Activated CD4-positive, alpha-beta T cell treated with anti-CD3 and anti-CD28 coated beads, Interleukin-2, Interleukin-6, amounts not matched to agents 100 ng/mL and 50 ng/mL, durations not matched to agents 16 hours and 8 hours (primary cell): Measurements from ENCODE around the gene DCUN1D5.

Experiments used
- DNase-seq: peaks from one replicate; pipeline ENCODE4 v3.0.0-alpha.2; 2020

Gene DCUN1D5

GRCh38 chr11:103091801-103092524 lies at the start of gene DCUN1D5:
DCUN1D5 (minus strand) TSS chr11:103092160; CDS start chr11:103091872, 288 bp downstream.
- peak; percentile 97 for DNase-seq

- DNase-seq = peak; percentile 8
Observed at GRCh38 chr11:103125462-103125861, 33.5 kb upstream of the DCUN1D5 start.

DNA sequence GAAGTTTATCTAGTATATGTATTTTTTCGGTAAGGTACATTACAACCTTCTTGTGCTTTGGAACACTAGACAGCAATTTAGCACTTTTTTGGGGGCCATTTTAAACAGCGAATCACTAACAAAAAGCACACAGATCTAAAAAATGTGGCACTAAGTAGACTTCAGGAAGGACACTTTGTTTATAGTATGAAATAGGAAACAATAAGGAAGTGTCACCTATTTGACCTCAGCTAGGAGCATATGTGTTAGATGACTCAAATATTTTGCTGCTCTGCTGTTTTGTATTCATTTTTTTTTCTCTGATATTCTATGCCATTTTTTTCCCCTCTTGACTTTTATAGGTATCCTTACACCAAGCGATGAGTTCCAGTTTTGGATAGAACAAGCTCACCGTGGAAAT lies 22.9 kb upstream of the DCUN1D5 start:
- DNase-seq = no peak

GRCh38 chr11:103112364-103112763 lies 20.4 kb upstream of the DCUN1D5 start:
- DNase-seq = no peak

- no peak for DNase-seq
Observed at GRCh38 chr11:103111400-103111799, 19.4 kb upstream of the DCUN1D5 start.

DNA sequence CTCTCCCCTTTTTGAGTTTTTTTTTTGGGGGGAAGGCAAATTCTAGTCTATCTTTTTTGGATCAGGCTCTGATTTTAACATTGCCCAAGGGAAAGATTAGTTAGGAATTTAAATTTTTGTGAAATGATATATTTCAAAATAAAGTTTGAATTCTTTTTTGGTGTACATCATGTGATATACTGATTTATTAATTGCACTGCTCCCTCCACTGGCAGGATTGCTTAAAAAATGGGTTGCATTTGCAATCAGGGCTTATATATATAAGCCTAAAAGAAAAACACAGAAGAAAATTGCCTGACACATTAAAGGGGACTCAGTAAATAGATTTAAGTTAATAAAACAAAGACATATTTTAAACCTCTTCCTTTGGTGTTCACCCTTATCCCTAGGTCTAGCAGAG lies 18.4 kb upstream of the DCUN1D5 start:
- no peak for DNase-seq

DNA sequence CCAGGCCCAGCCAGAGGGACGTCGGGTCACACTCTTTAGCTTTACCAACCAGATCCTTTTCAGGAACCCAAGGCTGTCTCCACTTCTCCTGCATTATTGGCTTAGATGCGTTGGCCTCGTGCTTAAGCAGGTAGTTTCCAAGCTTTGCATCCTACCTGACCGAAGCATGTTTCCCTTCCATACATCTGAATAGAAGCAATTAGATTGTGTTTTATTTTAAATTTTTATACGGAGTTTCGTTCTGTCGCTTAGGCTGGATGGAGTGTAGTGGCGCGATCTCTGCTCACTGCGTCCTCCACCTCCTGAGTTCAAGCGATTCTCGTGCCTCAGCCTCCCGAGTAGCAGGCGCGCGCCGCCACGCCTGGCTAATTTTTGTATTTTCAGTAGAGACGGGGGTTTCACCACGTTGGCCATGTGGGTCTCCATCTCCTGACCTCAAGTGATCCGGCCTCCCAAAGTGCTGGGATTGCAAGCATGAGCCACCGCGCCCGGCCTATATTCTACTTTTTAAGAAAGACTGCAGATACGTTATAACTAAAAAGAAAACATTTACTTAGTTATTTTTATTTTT lies 17.9 kb upstream of the DCUN1D5 start:
- peak; percentile 12 for DNase-seq

DNA sequence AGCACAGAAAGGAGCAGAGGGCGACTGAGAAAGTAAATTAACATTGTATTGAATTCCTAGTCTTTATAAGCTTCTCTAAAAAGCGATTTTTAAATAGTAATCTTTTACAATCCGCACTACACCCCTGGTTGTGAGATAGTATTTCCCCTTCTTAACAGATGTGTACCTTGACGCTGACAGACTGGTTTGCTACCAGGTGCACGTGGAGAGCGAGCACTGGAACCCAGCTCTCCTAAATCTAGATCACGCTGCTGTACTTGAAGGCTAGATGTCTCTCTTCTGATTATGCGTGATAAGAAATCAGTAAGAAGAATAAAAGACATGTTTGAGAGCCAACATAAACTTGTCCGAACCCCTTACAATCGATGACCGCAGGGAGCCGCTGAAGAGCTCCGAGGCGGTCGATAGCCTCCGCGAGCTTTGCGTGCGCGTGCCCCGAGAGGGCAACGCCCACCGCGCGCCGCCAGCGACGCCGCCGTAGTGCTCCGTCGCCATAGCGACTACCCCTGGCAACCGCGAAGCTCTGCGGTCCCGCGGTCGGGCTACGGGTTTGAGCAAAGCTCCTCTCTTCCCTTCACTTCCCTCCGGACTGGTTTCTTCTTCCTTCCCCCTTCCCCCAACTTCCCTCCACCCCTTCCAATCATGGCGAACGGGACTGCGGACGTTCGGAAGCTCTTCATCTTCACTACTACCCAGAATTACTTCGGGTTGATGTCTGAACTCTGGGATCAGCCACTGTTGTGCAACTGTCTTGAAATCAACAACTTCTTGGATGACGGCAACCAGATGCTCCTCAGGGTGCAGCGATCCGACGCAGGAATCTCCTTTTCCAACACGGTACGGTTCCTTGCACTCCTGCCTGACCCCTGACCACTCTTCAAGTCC lies 17.2 kb upstream of the DCUN1D5 start, which contains the start of gene DYNC2H1:
Gene DYNC2H1 (plus strand): TSS at position 494 of the 885 bp plus-strand sequence. CDS start 149 bp downstream, at position 643.
- peak; percentile 94 for DNase-seq

GRCh38 chr11:103097279-103097678 lies 5.3 kb upstream of the DCUN1D5 start:
- no peak for DNase-seq

DNA sequence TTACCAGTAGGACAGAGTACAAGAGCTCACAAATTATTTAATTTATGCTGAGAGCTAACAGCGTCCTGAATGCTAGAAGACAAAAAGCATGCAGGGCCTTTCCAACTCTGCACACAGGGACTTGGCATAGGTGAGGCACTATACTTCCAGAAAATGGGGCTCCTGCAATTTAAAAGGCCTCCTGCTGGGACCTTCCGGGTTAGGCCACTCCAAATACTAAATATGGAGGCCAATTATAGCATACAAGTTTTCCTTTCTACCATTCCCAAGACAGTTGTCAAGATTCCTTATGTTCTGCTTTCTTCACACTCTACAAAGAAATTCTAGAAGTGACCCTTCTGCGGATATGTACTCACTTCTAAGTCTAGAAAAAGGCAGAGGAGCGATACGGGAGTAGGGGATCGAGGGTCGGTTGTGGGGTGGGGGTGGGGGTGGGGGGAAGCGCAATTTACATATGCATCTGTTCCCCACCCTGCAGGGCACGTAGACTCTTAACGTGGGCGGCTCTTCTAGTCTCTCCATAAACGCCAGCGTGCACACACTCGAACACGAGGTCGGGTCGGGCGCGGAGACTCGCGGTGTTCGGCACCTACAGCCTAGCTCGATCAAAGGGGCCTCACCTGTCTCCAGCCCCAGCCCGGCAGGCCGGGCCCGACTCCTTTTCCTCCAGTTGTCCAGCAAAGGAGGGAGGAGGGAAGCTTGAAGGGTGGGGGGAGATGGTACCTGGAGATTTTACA lies 728 bp downstream of the DCUN1D5 start:
- peak; percentile 61 for DNase-seq

GRCh38 chr11:103086461-103086860 lies 5.5 kb downstream of the DCUN1D5 start:
- DNase-seq = no peak

DNA sequence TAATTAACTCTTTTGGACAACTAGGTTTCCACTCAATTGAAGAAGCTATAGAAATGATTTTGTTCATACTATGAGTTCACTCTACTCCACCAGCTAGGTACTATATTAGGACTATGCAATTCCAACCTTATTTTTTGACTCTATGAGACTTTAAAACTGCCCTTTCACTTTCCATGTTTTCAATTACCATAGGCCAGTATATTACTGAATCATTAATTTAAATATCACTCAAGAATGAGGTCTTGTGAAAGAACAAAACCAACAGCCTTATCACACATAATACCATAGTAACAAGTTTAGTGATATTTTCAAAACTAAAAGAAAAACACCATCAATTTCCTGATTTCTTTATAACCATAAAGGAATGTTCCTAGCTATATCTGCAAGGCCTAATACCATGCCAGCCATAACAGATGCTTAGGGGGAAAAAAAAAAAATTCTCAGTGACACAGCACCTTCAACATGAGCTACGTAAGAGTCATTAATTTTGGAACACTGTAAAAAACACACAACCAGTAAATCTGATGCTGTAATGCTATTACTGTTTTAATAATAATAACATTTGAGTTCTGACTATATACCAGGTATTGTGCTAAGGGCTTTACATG lies 6.1 kb downstream of the DCUN1D5 start:
- DNase-seq = no peak

DNA sequence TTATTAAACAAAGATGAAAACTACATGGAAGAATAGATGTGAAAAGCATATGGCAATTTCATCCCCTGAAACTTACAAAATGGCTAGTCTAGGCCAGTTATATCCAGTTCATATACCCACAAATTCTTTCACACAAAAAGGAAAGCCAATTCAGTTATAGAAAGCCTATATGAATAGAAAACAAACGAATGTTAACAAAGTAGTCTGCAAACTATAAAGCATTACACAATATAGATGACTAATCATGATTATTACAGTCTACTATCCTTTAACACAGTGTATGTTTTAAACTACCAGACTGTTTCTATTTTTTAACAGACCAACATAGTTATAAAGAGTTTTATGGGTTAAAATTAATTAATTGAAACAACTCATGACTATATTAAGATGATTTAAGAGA lies 12.1 kb downstream of the DCUN1D5 start:
- no peak for DNase-seq

GRCh38 chr11:103078710-103079109 lies 13.2 kb downstream of the DCUN1D5 start:
- DNase-seq = no peak

DNA sequence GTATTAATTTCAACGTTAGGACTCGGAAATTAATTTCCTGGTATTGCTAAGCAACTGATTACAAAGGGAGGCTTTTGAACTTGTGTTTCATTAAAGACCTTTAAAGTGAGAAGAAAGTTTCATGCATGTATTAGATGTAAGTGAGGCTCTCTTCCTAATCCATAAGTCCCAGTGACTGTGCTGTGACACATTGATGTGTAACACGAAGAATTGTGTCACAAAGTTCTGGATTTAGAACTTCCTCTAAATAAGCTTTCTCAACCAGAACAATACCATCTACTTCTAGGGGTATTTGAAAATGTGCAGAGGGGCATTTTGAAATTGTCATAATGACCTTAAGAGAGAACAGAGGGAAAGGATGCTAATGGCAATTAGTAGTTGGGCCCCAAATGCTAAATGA lies 14.4 kb downstream of the DCUN1D5 start:
- DNase-seq = no peak

GRCh38 chr11:103076361-103076760 lies 15.6 kb downstream of the DCUN1D5 start:
- no peak for DNase-seq

GRCh38 chr11:103071008-103071407 lies 21.0 kb downstream of the DCUN1D5 start:
- no peak for DNase-seq

- no peak for DNase-seq
Observed at GRCh38 chr11:103070142-103070541, 21.8 kb downstream of the DCUN1D5 start.

DNA sequence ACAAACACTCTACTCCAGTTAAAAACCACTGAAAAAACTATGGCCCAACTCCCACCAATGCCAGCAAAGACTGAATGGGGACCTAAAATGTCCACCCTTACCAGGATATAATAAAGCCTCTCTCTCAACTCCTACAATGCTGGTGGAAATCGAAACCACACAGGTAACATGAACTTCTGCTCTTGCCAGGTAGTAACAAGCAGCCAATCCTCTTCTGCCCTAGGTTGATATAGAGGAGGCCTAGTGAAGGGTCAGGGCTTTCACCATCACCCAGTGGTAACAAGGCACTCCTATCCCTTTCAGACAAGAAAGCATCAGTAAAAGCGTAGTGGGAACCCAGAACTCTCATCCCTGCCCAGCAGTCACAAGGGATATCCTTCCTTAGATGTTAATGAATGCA lies 22.6 kb downstream of the DCUN1D5 start:
- DNase-seq = no peak

DNA sequence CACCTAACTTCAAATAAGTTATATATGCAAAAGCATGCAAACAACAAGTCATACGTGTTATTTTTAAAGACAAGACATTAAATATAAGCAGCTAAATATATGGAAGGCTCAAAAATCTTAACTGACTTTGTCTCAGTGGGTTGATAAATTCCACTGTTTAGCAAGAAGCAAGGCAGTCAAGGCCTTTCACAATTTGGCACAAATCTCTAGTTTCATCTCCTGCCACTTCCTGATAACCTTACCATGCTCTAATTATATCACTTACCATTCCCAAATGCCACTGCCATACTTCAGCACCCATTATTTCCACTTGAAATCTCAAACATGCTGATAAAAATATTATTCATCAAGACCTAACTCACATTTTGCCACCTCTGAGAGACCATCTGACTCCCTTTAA lies 24.8 kb downstream of the DCUN1D5 start:
- DNase-seq = no peak

GRCh38 chr11:103061656-103062055 lies 30.3 kb downstream of the DCUN1D5 start:
- DNase-seq = no peak

GRCh38 chr11:103055221-103055890 lies 36.6 kb downstream of the DCUN1D5 start:
- DNase-seq = peak; percentile 49
